C4-2B (cell line): ENCODE data around the gene DNAAF8.

ENCODE experiments used
- H3K27ac ChIP-seq: fragments of 450-650 bp; 2 replicates; pipeline ENCODE4 v1.5.1; 2017
- CTCF ChIP-seq: fragments of 450-650 bp; conservative IDR thresholded peaks from 2 replicates; pipeline ENCODE4 v1.5.1; 2017; ENCODE audit warnings: mild to moderate bottlenecking
- ZFX ChIP-seq: fragments of 450-650 bp; IDR thresholded peaks from 2 replicates; pipeline ENCODE4 v1.6.1; 2017

DNAAF8 gene

GRCh38 chr16:4734063-4734729 lies at the start of gene DNAAF8, which contains the start of gene ANKS3:
Gene DNAAF8, plus strand, starts transcription at chr16:4734537. Its CDS starts 1,978 bp downstream, at chr16:4736515.
Gene ANKS3, minus strand, starts transcription at chr16:4734271. Its CDS starts 4,122 bp downstream, at chr16:4730149.
- TF ChIP-seq ZFX, result peak; percentile 83; the same call in 1 of the 2 replicates
- TF ChIP-seq CTCF, result no peak
- H3K27ac ChIP-seq, result peak within 1 kb of the TSS; percentile 87

GRCh38 chr16:4684763-4685162 lies 49.6 kb upstream of the DNAAF8 start:
- TF ChIP-seq ZFX, result no peak
- no peak for TF ChIP-seq CTCF
- H3K27ac ChIP-seq, result no peak overlapping the region

GRCh38 chr16:4685292-4685691 lies 49.0 kb upstream of the DNAAF8 start:
- no peak overlapping the region for H3K27ac ChIP-seq
- no peak for TF ChIP-seq ZFX
- TF ChIP-seq CTCF, result no peak

GRCh38 chr16:4685776-4686496 lies 48.4 kb upstream of the DNAAF8 start:
- no peak overlapping the region for H3K27ac ChIP-seq
- TF ChIP-seq CTCF, result no peak
- no peak for TF ChIP-seq ZFX

GRCh38 chr16:4686497-4687210 lies 47.7 kb upstream of the DNAAF8 start:
- no peak for TF ChIP-seq ZFX
- no peak for TF ChIP-seq CTCF
- H3K27ac ChIP-seq, result no peak overlapping the region

- no peak overlapping the region for H3K27ac ChIP-seq
- TF ChIP-seq CTCF (no peak), ZFX (no peak)
These were observed 46.9 kb upstream of the DNAAF8 start for GRCh38 chr16:4687416-4687815.
